ENCODE data around the gene PITX2.
"Not testable (repeated sequence)": the region's sequence is repeated elsewhere in the genome, so short reads cannot be mapped to it uniquely, and the experiment has no call there.

The PITX2 gene

GRCh38 chr4:110602061-110602460 lies 20.8 kb downstream of the PITX2 start:
- H3K27ac ChIP-seq, result no peak overlapping the region
- TF ChIP-seq ZFX (IDR thresholded peaks at IDR 0.05; ENCODE audit: borderline replicate concordance), result no peak

- TF ChIP-seq ZFX (IDR thresholded peaks at IDR 0.05; ENCODE audit: borderline replicate concordance) (no peak), CTCF (IDR thresholded peaks at IDR 0.05) (no peak)
- no peak overlapping the region for H3K27ac ChIP-seq
These were observed 25.3 kb downstream of the PITX2 start for GRCh38 chr4:110597582-110597981.

- TF ChIP-seq ZFX (IDR thresholded peaks at IDR 0.05; ENCODE audit: borderline replicate concordance), result no peak
- TF ChIP-seq CTCF (IDR thresholded peaks at IDR 0.05), result no peak
- H3K27ac ChIP-seq, result no peak overlapping the region
These were observed 26.4 kb downstream of the PITX2 start for GRCh38 chr4:110596431-110596830.

GRCh38 chr4:110595583-110595982 lies 27.3 kb downstream of the PITX2 start:
- H3K27ac ChIP-seq, result no peak overlapping the region
- TF ChIP-seq ZFX (IDR thresholded peaks at IDR 0.05; ENCODE audit: borderline replicate concordance) (no peak), CTCF (IDR thresholded peaks at IDR 0.05) (no peak)

GRCh38 chr4:110589297-110589696 lies 33.6 kb downstream of the PITX2 start:
- H3K27ac ChIP-seq, result no peak overlapping the region
- TF ChIP-seq ZFX (IDR thresholded peaks at IDR 0.05; ENCODE audit: borderline replicate concordance) (no peak), CTCF (IDR thresholded peaks at IDR 0.05) (peak; percentile 57)

GRCh38 chr4:110587666-110588285 lies 35.1 kb downstream of the PITX2 start:
- TF ChIP-seq ZFX (IDR thresholded peaks at IDR 0.05; ENCODE audit: borderline replicate concordance) (no peak), CTCF (IDR thresholded peaks at IDR 0.05) (no peak)

GRCh38 chr4:110586131-110586850 lies 36.6 kb downstream of the PITX2 start:
- TF ChIP-seq ZFX (IDR thresholded peaks at IDR 0.05; ENCODE audit: borderline replicate concordance) (no peak), CTCF (IDR thresholded peaks at IDR 0.05) (peak; percentile 80)
- H3K27ac ChIP-seq, result no peak overlapping the region

More at GRCh38 chr4:110587666-110588285, 35.1 kb downstream of the PITX2 start:
- no peak overlapping the region for H3K27ac ChIP-seq

- H3K27ac ChIP-seq, result not testable (repeated sequence)
These were observed 46.2 kb downstream of the PITX2 start for GRCh38 chr4:110576696-110577095.
